Measurements from ENCODE around the gene SPHK2.

Gene SPHK2

GRCh38 chr19:48588670-48589401, 30.5 kb upstream of the SPHK2 start:
- Histone ChIP-seq H3K9me3 (ENCODE audit: control insufficient read depth in 1 of 2, low read length in 2 of 2) (no peaks in the 10 kb centered on the region), H3K4me1 (ENCODE audit: control insufficient read depth in 1 of 2, insufficient read depth in 2 of 2, low read length in 2 of 2) (peaks cover 6 to 7% of the 10 kb centered on the region in 2 donors), H3K27ac (ENCODE audit: low read depth, low read length) (no peak overlapping the region), H3K4me3 (ENCODE audit: low read depth in 1 of 2, low read length in 2 of 2) (peak overlapping the region; percentile 51 to 68), H3K27me3 (ENCODE audit: control insufficient read depth in 1 of 2, insufficient read depth in 2 of 2, low read length in 2 of 2) (no peaks in the 10 kb centered on the region), H3K36me3 (ENCODE audit: control insufficient read depth in 1 of 2, insufficient read depth in 2 of 2, low read length in 2 of 2) (no peaks in the 10 kb centered on the region), H3K9ac (ENCODE audit: low read depth in 1 of 2, low read length in 2 of 2) (peak overlapping the region; percentile 49 to 63)

DNA sequence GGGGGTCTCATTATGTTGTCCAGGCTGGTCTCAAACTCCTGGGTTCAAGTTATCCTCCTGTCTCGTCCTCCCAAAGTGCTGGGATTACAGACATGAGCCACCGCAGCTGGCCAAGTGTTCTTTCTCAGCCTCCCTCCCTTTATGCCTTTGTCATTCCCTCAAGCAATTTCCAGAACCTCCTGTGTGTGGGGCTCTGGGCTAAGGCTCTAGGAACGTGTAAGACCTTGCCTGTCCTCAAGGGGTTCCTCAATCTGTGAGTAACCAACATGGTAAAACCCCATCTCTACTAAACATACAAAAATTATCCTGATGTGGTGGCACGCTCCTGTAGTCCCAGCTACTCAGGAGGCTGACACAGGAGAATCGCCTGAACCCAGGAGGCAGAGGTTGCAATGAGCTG, 28.3 kb upstream of the SPHK2 start:
- Histone ChIP-seq H3K4me1 (ENCODE audit: control insufficient read depth in 1 of 2, insufficient read depth in 2 of 2, low read length in 2 of 2) (peaks cover 4 to 6% of the 10 kb centered on the region in 2 donors), H3K9me3 (ENCODE audit: control insufficient read depth in 1 of 2, low read length in 2 of 2) (no peaks in the 10 kb centered on the region), H3K9ac (ENCODE audit: low read depth in 1 of 2, low read length in 2 of 2) (no peak overlapping the region)

DNA sequence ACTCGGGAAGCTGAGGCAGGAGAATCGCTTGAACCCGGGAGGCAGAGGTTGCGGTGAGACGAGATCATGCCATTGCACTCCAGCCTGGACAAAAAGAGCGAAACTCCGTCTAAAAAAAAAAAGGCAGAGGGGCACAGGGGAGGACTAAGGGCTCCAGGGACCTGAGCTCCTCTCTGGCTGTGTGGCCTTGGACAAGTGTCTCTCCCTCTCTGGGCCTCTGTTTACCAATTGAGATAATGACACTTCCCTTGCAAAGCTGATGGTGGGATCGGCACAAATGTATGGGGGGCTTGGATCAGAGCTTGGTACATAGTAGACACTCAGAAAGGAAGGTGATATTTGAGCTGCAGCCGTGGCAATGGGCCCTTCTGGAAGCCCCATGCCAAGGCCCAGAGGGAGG, 24.1 kb upstream of the SPHK2 start:
- H3K4me3 ChIP-seq (ENCODE audit: low read depth in 1 of 2, low read length in 2 of 2): no peak overlapping the region
- H3K9me3 ChIP-seq (ENCODE audit: control insufficient read depth in 1 of 2, low read length in 2 of 2): no peaks in the 10 kb centered on the region
- no peaks in the 10 kb centered on the region for H3K36me3 ChIP-seq (ENCODE audit: control insufficient read depth in 1 of 2, insufficient read depth in 2 of 2, low read length in 2 of 2)
- H3K27ac ChIP-seq (ENCODE audit: low read depth, low read length): no peak overlapping the region
- H3K4me1 ChIP-seq (ENCODE audit: control insufficient read depth in 1 of 2, insufficient read depth in 2 of 2, low read length in 2 of 2): no peaks in the 10 kb centered on the region
- H3K9ac ChIP-seq (ENCODE audit: low read depth in 1 of 2, low read length in 2 of 2): no peak overlapping the region
- no peaks in the 10 kb centered on the region for H3K27me3 ChIP-seq (ENCODE audit: control insufficient read depth in 1 of 2, insufficient read depth in 2 of 2, low read length in 2 of 2)

More for the DNA sequence above, 28.3 kb upstream of the SPHK2 start:
- H3K4me3 ChIP-seq (ENCODE audit: low read depth in 1 of 2, low read length in 2 of 2): no peak overlapping the region
- H3K27ac ChIP-seq (ENCODE audit: low read depth, low read length): no peak overlapping the region
- H3K36me3 ChIP-seq (ENCODE audit: control insufficient read depth in 1 of 2, insufficient read depth in 2 of 2, low read length in 2 of 2): no peaks in the 10 kb centered on the region
- H3K27me3 ChIP-seq (ENCODE audit: control insufficient read depth in 1 of 2, insufficient read depth in 2 of 2, low read length in 2 of 2): no peaks in the 10 kb centered on the region

DNA sequence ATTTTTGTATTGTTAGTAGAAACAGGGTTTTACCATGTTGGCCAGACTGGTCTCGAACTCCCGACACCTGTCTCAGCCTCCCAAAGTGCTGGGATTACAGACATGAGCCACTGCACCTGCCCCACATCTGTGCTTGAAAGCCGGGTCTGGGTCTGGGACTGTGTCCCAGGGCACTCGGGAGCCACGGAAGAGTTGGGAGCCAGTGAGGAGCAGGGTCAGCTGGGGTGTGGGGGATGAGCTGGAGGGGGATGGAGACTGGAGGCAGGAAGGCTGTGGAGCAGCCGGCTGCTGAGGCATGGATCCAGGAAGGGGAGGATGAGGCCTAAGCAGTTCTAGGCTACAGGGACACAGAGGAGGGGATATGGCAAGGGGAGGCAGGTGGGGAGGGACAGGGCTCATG, 23.5 kb upstream of the SPHK2 start:
- Histone ChIP-seq H3K4me3 (ENCODE audit: low read depth in 1 of 2, low read length in 2 of 2) (no peak overlapping the region), H3K9ac (ENCODE audit: low read depth in 1 of 2, low read length in 2 of 2) (no peak overlapping the region), H3K36me3 (ENCODE audit: control insufficient read depth in 1 of 2, insufficient read depth in 2 of 2, low read length in 2 of 2) (no peaks in the 10 kb centered on the region), H3K27me3 (ENCODE audit: control insufficient read depth in 1 of 2, insufficient read depth in 2 of 2, low read length in 2 of 2) (no peaks in the 10 kb centered on the region), H3K9me3 (ENCODE audit: control insufficient read depth in 1 of 2, low read length in 2 of 2) (no peaks in the 10 kb centered on the region), H3K27ac (ENCODE audit: low read depth, low read length) (no peak overlapping the region), H3K4me1 (ENCODE audit: control insufficient read depth in 1 of 2, insufficient read depth in 2 of 2, low read length in 2 of 2) (no peaks in the 10 kb centered on the region)

- no peaks in the 10 kb centered on the region for H3K9me3 ChIP-seq (ENCODE audit: control insufficient read depth in 1 of 2, low read length in 2 of 2)
- no peak overlapping the region for H3K4me3 ChIP-seq (ENCODE audit: low read depth in 1 of 2, low read length in 2 of 2)
- no peaks in the 10 kb centered on the region for H3K36me3 ChIP-seq (ENCODE audit: control insufficient read depth in 1 of 2, insufficient read depth in 2 of 2, low read length in 2 of 2)
- no peak overlapping the region for H3K9ac ChIP-seq (ENCODE audit: low read depth in 1 of 2, low read length in 2 of 2)
- H3K27ac ChIP-seq (ENCODE audit: low read depth, low read length): no peak overlapping the region
- H3K4me1 ChIP-seq (ENCODE audit: control insufficient read depth in 1 of 2, insufficient read depth in 2 of 2, low read length in 2 of 2): no peaks in the 10 kb centered on the region
- H3K27me3 ChIP-seq (ENCODE audit: control insufficient read depth in 1 of 2, insufficient read depth in 2 of 2, low read length in 2 of 2): no peaks in the 10 kb centered on the region
These were observed 23.1 kb upstream of the SPHK2 start for GRCh38 chr19:48596237-48596636.

DNA sequence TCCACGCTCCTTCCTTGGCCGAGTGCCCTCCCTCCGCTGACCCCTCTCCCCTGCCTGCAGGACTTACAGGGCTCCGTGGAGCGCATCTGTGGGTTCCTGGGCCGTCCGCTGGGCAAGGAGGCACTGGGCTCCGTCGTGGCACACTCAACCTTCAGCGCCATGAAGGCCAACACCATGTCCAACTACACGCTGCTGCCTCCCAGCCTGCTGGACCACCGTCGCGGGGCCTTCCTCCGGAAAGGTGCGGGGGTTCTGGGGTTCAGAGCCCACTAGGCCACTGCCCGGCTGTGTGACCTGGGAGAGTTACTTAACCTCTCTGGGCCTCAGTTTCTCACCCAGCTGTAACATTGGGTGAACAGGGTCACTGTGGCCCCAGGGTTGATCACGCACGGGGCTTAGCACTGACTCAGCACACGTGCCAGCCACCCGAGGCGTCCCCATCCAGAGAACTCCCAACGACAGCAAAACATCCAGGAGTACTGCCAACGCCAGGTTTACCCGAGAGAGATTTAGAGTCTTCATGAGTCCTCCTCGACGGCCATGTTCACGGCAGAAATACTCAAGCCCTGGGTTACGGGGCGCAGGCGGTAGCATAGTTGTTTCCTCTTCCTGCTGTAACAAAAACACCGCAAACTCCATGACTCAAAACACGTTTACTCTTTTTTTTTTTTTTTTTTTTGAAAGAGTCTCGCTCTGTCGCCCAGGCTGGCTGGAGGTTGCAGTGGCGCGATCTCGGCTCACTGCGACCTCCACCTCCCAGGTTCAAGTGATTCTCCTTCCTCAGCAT, 22.4 kb upstream of the SPHK2 start:
- Histone ChIP-seq H3K9me3 (ENCODE audit: control insufficient read depth in 1 of 2, low read length in 2 of 2) (no peaks in the 10 kb centered on the region), H3K27me3 (ENCODE audit: control insufficient read depth in 1 of 2, insufficient read depth in 2 of 2, low read length in 2 of 2) (no peaks in the 10 kb centered on the region), H3K27ac (ENCODE audit: low read depth, low read length) (no peak overlapping the region), H3K36me3 (ENCODE audit: control insufficient read depth in 1 of 2, insufficient read depth in 2 of 2, low read length in 2 of 2) (no peaks in the 10 kb centered on the region), H3K4me1 (ENCODE audit: control insufficient read depth in 1 of 2, insufficient read depth in 2 of 2, low read length in 2 of 2) (no peaks in the 10 kb centered on the region), H3K9ac (ENCODE audit: low read depth in 1 of 2, low read length in 2 of 2) (no peak overlapping the region), H3K4me3 (ENCODE audit: low read depth in 1 of 2, low read length in 2 of 2) (no peak overlapping the region)

- peaks cover 0 to 9% of the 10 kb centered on the region in 2 donors for H3K4me1 ChIP-seq (ENCODE audit: control insufficient read depth in 1 of 2, insufficient read depth in 2 of 2, low read length in 2 of 2)
- no peaks in the 10 kb centered on the region for H3K27me3 ChIP-seq (ENCODE audit: control insufficient read depth in 1 of 2, insufficient read depth in 2 of 2, low read length in 2 of 2)
- no peaks in the 10 kb centered on the region for H3K36me3 ChIP-seq (ENCODE audit: control insufficient read depth in 1 of 2, insufficient read depth in 2 of 2, low read length in 2 of 2)
- H3K9ac ChIP-seq (ENCODE audit: low read depth in 1 of 2, low read length in 2 of 2): no peak overlapping the region
- no peaks in the 10 kb centered on the region for H3K9me3 ChIP-seq (ENCODE audit: control insufficient read depth in 1 of 2, low read length in 2 of 2)
- H3K27ac ChIP-seq (ENCODE audit: low read depth, low read length): no peak overlapping the region
- no peak overlapping the region for H3K4me3 ChIP-seq (ENCODE audit: low read depth in 1 of 2, low read length in 2 of 2)
These were observed 20.2 kb upstream of the SPHK2 start for GRCh38 chr19:48598996-48599700.

GRCh38 chr19:48600679-48601417, 18.5 kb upstream of the SPHK2 start:
- no peaks in the 10 kb centered on the region for H3K36me3 ChIP-seq (ENCODE audit: control insufficient read depth in 1 of 2, insufficient read depth in 2 of 2, low read length in 2 of 2)
- H3K9ac ChIP-seq (ENCODE audit: low read depth in 1 of 2, low read length in 2 of 2): no peak overlapping the region
- no peak overlapping the region for H3K4me3 ChIP-seq (ENCODE audit: low read depth in 1 of 2, low read length in 2 of 2)
- H3K9me3 ChIP-seq (ENCODE audit: control insufficient read depth in 1 of 2, low read length in 2 of 2): no peaks in the 10 kb centered on the region
- no peak overlapping the region for H3K27ac ChIP-seq (ENCODE audit: low read depth, low read length)
- no peaks in the 10 kb centered on the region for H3K27me3 ChIP-seq (ENCODE audit: control insufficient read depth in 1 of 2, insufficient read depth in 2 of 2, low read length in 2 of 2)
- H3K4me1 ChIP-seq (ENCODE audit: control insufficient read depth in 1 of 2, insufficient read depth in 2 of 2, low read length in 2 of 2): peaks cover 0 to 9% of the 10 kb centered on the region in 2 donors

DNA sequence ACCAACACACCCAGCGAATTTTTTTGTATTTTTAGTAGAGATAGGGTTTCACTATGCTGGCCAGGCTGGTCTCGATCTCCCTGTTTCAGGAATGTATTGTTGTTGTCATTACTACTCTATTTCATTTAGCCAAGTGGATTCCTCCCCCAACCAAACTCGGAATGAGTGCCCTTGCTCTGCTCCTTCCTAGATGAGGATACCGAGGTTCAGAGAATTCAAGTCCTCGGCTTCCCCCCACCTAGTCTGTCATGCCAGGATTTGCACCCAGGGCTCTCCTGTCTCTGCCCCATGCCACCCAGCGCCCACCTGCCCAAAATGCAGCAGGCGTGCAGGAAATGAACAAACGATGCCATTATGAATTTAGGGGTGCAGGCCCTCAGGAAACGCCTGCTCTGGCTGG, 16.3 kb upstream of the SPHK2 start:
- no peaks in the 10 kb centered on the region for H3K9me3 ChIP-seq (ENCODE audit: control insufficient read depth in 1 of 2, low read length in 2 of 2)
- no peak overlapping the region for H3K9ac ChIP-seq (ENCODE audit: low read depth in 1 of 2, low read length in 2 of 2)
- peaks cover 0 to 10% of the 10 kb centered on the region in 2 donors for H3K36me3 ChIP-seq (ENCODE audit: control insufficient read depth in 1 of 2, insufficient read depth in 2 of 2, low read length in 2 of 2)
- H3K4me1 ChIP-seq (ENCODE audit: control insufficient read depth in 1 of 2, insufficient read depth in 2 of 2, low read length in 2 of 2): peaks cover 0 to 9% of the 10 kb centered on the region in 2 donors
- H3K4me3 ChIP-seq (ENCODE audit: low read depth in 1 of 2, low read length in 2 of 2): no peak overlapping the region
- H3K27ac ChIP-seq (ENCODE audit: low read depth, low read length): no peak overlapping the region
- no peaks in the 10 kb centered on the region for H3K27me3 ChIP-seq (ENCODE audit: control insufficient read depth in 1 of 2, insufficient read depth in 2 of 2, low read length in 2 of 2)

Measured in duodenal mucosa (tissue), 2 donors.